MV-4-11 (cell line): Measurements from ENCODE around the gene KDM2A.

Experiments used
- DNase-seq: peaks from one replicate; lab custom pipeline; 2025; lab: John Stamatoyannopoulos, UW

KDM2A gene

DNA sequence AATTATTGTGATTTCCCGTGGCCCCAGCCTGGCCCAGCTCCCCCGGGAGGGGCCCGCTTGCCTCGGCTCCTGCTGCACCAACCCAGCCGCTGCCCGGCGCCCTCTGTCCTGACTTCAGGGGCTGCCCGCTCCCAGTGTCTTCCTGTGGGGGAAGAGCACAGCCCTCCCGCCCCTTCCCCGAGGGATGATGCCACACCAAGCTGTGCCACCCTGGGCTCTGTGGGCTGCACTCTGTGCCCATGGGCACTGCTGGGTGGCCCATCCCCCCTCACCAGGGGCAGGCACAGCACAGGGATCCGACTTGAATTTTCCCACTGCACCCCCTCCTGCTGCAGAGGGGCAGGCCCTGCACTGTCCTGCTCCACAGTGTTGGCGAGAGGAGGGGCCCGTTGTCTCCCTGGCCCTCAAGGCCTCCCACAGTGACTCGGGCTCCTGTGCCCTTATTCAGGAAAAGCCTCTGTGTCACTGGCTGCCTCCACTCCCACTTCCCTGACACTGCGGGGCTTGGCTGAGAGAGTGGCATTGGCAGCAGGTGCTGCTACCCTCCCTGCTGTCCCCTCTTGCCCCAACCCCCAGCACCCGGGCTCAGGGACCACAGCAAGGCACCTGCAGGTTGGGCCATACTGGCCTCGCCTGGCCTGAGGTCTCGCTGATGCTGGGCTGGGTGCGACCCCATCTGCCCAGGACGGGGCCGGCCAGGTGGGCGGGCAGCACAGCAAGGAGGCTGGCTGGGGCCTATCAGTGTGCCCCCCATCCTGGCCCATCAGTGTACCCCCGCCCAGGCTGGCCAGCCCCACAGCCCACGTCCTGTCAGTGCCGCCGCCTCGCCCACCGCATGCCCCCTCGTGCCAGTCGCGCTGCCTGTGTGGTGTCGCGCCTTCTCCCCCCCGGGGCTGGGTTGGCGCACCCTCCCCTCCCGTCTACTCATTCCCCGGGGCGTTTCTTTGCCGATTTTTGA lies 166.8 kb downstream of the KDM2A start:
- no peak for DNase-seq

DNA sequence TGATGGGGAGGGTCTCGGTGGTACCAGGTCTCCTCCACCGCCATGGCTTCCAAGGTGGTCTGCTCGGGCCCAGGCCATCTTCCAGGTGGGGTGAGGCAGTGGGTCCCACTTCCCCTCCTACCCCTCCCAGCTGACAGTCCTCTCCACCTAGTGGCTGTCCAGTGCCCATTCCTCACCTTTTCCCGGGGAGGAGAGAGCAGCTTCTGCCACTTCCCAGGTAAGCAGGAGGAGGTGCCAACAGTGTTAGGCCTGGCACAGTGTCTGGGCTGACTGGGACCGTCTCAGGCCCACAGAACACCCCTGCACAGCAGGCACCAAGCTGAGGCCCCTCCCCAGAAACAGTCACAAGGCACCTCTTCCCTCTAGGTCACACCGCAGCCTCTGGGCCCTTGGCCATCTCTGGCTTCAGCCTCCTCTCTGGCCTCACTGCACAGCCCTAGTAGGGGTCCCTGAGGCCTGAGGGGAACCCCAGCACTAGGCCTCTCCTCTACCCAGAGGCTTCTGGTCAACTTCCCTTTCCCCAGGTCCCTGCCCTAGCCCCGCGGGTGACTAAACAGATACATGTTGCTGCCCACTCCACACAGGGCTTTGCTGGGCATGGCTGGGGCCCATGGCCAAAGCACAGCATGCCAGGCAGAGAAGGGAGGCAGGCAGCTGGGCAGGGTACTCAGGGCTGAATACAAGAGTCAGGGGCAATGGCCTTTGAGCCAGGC lies 167.7 kb downstream of the KDM2A start:
- peak; percentile 37 for DNase-seq

- DNase-seq = peak; percentile 40
These were observed 168.5 kb downstream of the KDM2A start for GRCh38 chr11:67287355-67288197.

DNA sequence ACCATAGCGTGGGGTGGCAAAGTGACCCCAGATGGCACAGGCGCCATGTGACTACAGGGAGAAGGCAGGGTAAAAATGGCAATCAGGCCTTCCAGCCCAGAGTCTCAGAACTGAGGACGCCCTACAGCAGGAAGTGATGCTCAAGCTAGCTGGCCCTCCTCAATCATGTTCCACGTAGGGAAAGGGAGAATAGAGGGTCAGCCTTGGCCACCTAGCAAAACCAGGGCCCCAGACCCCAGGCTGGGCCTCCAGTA lies 169.1 kb downstream of the KDM2A start:
- DNase-seq = no peak

- peak; percentile 93 for DNase-seq
These were observed 169.6 kb downstream of the KDM2A start for GRCh38 chr11:67288452-67289225.

DNA sequence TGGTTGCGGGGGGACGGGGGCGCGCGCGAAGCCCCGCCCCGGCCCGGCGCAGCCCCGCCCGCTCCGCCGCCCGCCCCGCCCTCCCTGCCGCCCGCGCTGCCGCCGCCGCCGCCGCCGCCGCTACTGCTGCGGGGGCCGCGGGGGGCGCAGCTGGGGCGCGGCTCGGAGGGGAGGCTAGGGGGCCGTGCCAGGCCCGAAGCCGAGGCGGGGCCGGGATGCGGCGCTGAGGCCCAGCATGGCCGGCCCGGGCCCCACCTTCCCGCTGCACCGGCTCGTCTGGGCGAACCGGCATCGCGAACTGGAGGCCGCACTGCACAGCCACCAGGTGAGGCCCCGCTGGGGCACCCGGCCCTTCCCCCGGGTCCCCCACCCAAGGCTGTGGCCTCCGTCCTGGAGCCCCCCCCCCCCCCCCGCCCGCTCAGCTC lies 170.2 kb downstream of the KDM2A start, which contains the start of gene ANKRD13D:
Gene ANKRD13D, plus strand, starts transcription at position 78 of the 425 bp plus-strand sequence. Its CDS starts 158 bp downstream, at position 236.
- no peak for DNase-seq

- DNase-seq = peak; percentile 16
These were observed 170.8 kb downstream of the KDM2A start for GRCh38 chr11:67289651-67290479.

DNA sequence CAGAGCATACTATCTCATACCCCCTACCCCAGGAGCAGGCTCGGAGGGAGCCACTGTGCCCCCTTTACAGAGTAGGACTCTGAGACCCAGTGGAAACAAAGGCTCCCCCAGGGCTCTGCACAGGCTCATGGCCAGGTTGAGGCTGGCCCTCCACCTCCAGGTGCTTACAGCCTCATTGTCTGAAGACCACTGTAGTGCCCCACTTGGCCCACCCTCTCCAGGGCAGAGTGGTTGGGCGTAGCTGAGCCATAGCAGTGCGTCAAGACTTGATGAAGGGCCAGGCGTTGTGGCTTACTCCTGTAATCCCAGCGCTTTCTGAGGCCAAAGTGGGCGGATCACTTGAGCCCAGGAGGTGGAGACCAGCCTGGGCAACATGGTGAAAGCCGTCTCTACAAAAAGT lies 171.7 kb downstream of the KDM2A start:
- peak; percentile 21 for DNase-seq

DNA sequence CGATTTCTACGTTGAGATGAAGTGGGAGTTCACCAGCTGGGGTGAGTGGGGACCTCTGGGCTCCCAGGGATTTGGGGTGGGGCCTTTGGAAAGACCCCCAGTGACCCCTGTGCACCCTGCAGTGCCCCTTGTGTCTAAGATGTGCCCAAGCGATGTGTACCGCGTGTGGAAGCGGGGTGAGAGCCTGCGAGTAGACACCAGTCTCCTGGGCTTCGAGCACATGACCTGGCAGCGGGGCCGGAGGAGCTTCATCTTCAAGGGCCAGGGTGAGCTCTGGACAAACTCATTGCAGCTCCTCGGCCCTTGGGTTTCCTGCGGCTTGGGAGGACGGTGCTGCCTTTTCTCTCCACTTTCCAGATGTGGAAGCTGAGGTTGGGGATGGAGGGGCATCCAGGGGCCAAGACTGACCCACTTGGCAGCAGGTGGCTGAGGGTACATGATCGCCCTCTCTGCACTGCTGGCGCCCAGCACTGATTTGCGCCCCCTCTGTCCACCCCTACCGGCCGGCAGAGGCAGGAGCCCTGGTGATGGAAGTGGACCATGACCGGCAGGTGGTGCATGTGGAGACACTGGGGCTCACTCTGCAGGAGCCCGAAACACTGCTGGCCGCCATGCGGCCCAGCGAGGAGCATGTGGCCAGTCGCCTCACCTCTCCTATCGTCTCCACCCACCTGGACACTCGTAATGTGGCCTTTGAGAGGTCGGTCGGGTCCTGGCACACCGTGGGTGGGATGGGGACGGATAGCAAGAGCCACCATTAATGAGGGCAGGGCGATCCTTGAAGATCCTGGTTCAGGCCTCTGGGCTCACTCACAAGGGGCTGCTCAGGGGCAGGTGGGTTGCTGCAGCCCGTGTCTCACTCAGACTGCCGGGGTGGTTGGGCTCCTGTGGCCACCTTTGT lies 172.7 kb downstream of the KDM2A start:
- no peak for DNase-seq

GRCh38 chr11:67292671-67293070 lies 173.6 kb downstream of the KDM2A start:
- DNase-seq = no peak

GRCh38 chr11:67293090-67293489 lies 174.0 kb downstream of the KDM2A start:
- no peak for DNase-seq

GRCh38 chr11:67295846-67296245 lies 176.8 kb downstream of the KDM2A start:
- DNase-seq = no peak

DNA sequence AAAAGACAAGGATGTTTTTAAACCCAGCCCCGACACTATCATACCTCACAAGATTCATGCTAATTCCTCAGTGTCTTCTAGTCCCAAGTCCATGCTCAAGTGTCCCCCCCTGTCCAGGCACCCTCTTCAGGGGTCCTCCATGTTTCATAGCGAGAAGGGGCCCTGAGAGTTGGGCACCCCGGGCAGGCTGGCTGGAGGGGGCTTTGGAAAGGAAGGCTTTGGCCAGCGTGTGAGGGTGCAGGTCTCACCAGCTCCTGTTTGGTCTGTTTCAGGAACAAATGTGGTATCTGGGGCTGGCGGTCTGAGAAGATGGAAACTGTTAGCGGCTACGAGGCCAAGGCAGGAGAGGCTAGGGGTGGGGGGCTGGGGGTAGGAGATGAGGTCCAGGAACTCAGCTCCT lies 179.7 kb downstream of the KDM2A start:
- DNase-seq = no peak

DNA sequence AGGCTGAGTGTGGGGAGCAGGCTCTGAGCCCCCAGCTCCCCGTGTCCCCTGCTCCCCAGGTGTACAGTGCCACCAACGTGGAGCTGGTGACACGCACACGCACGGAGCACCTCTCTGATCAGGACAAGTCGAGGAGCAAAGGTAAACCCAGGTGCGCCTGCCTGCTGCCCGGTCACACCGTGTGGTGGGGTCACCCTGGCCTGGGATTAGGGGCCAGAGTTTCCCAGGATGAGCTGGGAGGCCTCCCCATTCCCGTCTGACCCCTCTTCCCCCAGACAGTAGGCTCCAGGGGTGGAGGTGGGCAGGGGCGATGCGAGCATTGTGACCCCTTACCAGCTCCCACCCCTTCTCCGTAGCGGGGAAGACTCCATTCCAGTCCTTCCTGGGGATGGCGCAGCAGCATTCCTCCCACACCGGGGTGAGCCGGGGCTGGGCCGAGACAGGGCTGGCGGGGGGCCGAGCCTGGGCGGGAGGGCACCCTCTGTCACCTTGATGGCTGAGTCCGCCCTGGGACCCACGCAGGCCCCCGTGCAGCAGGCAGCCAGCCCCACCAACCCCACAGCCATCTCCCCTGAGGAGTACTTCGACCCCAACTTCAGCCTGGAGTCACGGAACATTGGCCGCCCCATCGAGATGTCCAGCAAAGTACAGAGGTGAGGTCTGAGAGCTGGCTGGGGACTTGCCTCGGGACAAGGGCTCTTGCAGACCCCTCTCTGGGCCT lies 180.6 kb downstream of the KDM2A start:
- no peak for DNase-seq

- no peak for DNase-seq
These were observed 181.2 kb downstream of the KDM2A start for GRCh38 chr11:67300256-67300755.

- DNase-seq = no peak
These were observed 181.8 kb downstream of the KDM2A start for GRCh38 chr11:67300756-67301312.

- no peak for DNase-seq
These were observed 182.4 kb downstream of the KDM2A start for GRCh38 chr11:67301313-67301921.

GRCh38 chr11:67301951-67302516 lies 183.0 kb downstream of the KDM2A start:
- DNase-seq = peak; percentile 53
